HepG2 (cell line): ENCODE measurements around the gene NCOA6. TPM values are rescaled to one million over a fixed set of nuclear protein-coding genes. Genes with fewer than 3 reads are reported as not detected.
A peak's percentile ranks its signal among the peaks of the same experiment; 100 is the strongest.

Experiments
- CEBPB ChIP-seq: IDR thresholded peaks from 2 replicates; pipeline ENCODE4 v1.6.1; 2011; ENCODE audit warnings: low read depth, low read length, improper control_type of control experiment, borderline replicate concordance
- E2F1 ChIP-seq: sonication (generic); formaldehyde crosslinking; IDR thresholded peaks from 2 replicates; pipeline ENCODE4 v1.5.0; 2020; ENCODE audit warnings: missing genetic modification reagents
- EZH2 ChIP-seq: conservative IDR thresholded peaks from 2 replicates; pipeline ENCODE4 v1.6.1; 2012; ENCODE audit warnings: mild to moderate bottlenecking, low read depth, low read length, moderate library complexity
- HNRNPL ChIP-seq: fragments of 200-400 bp; formaldehyde crosslinking; IDR thresholded peaks from 2 replicates; pipeline ENCODE4 v1.6.1; 2017; ENCODE audit warnings: mild to moderate bottlenecking, low read depth, low read length
- KAT7 ChIP-seq: IDR thresholded peaks from 2 replicates; pipeline ENCODE4 v1.6.1; 2018; ENCODE audit warnings: borderline replicate concordance, missing compliant biosample characterization
- MIXL1 ChIP-seq: IDR thresholded peaks from 2 replicates; pipeline ENCODE4 v1.6.1; 2016
- NFIC ChIP-seq: IDR thresholded peaks from 2 replicates; pipeline ENCODE4 v1.6.1; 2012; ENCODE audit warnings: mild to moderate bottlenecking, low read length, inconsistent platforms
- NFKBIZ ChIP-seq: IDR thresholded peaks from 2 replicates; pipeline ENCODE4 v1.6.1; 2018; ENCODE audit warnings: missing genetic modification reagents, missing compliant biosample characterization
- NRL ChIP-seq: sonication (generic); formaldehyde crosslinking; IDR thresholded peaks from 2 replicates; pipeline ENCODE4 v1.5.0; 2020; ENCODE audit warnings: missing genetic modification reagents, mild to moderate bottlenecking, moderate library complexity, borderline replicate concordance
- PHF20 ChIP-seq: sonication (generic); formaldehyde crosslinking; IDR thresholded peaks from 2 replicates; pipeline ENCODE4 v1.5.0; 2020; ENCODE audit warnings: mild to moderate bottlenecking, missing genetic modification reagents
- PLRG1 ChIP-seq: fragments of 450-650 bp; conservative IDR thresholded peaks from 2 replicates; pipeline ENCODE4 v1.6.1; 2016
- POLR2G ChIP-seq: fragments of 200-400 bp; formaldehyde crosslinking; IDR thresholded peaks from 2 replicates; pipeline ENCODE4 v1.6.1; 2018; ENCODE audit warnings: mild to moderate bottlenecking, low read depth, low read length, moderate library complexity
- RORA ChIP-seq: sonication (generic); formaldehyde crosslinking; IDR thresholded peaks from 2 replicates; pipeline ENCODE4 v1.5.0; 2020; ENCODE audit warnings: mild to moderate bottlenecking, missing genetic modification reagents, moderate library complexity
- SIX4 ChIP-seq: sonication (generic); formaldehyde crosslinking; IDR thresholded peaks from 2 replicates; pipeline ENCODE4 v1.4.0; 2020; ENCODE audit warnings: missing genetic modification reagents
- THAP7 ChIP-seq: sonication (generic); formaldehyde crosslinking; IDR thresholded peaks from 2 replicates; pipeline ENCODE4 v1.8.1; 2023; ENCODE audit warnings: mild to moderate bottlenecking, missing genetic modification reagents
- ZBTB49 ChIP-seq: sonication (generic); formaldehyde crosslinking; IDR thresholded peaks from 2 replicates; pipeline ENCODE4 v1.4.0; 2020; ENCODE audit warnings: missing genetic modification reagents, borderline replicate concordance
- ZNF646 ChIP-seq: sonication (generic); formaldehyde crosslinking; IDR thresholded peaks from 2 replicates; pipeline ENCODE4 v1.9.0; 2021; ENCODE audit warnings: mild to moderate bottlenecking, missing genetic modification reagents
- ZNF781 ChIP-seq: sonication (generic); formaldehyde crosslinking; IDR thresholded peaks from 2 replicates; pipeline ENCODE4 v1.5.1; 2020; ENCODE audit warnings: borderline replicate concordance, mild to moderate bottlenecking, missing genetic modification reagents; ENCODE audit errors: not compliant biosample characterization
- ZSCAN31 ChIP-seq: sonication (generic); formaldehyde crosslinking; IDR thresholded peaks from 2 replicates; pipeline ENCODE4 v1.5.0; 2020; ENCODE audit warnings: low read depth, mild to moderate bottlenecking, missing genetic modification reagents
- polyA plus RNA-seq, 8 experiments: library from polyadenylated mRNA; depleted of rRNA in 3 of 8; stranded (reverse) in 7 of 8; unstranded in 1 of 8; fragments of >200 nt; fragmentation: Illumina TruSeq in 4 of 8; extraction: Trizol in 4 of 8; gene quantifications; 2 replicates each; pipeline versions ENCODE4 v1.2.1 to v1.2.3, GENCODE V29; 2011 to 2016; ENCODE audit warnings: low read depth in 4 of 8, missing spikeins in 1 of 8, mixed read lengths in 1 of 8; ENCODE audit not compliant: insufficient read depth in 1 of 8
- total RNA-seq, 5 experiments: library from RNA; depleted of rRNA; stranded (reverse); fragments of >200 nt; fragmentation: Illumina TruSeq; extraction: Trizol; gene quantifications; 2 replicates each; pipeline ENCODE4 v1.2.3, GENCODE V29; 2016; ENCODE audit warnings: low read depth in 1 of 5

Gene NCOA6
- total and polyA plus RNA-seq, 2 of the 13 experiments (the other 11 are each of a cell fraction or from before 2014, with no cell fraction given), result 11.2 to 29.3 TPM

- no peak for TF ChIP-seq PHF20 (CRISPR knock-in tag)
- peak; percentile 33; the same call in 1 of the 2 replicates for TF ChIP-seq CEBPB
- peak; percentile 79 for TF ChIP-seq ZNF781 (CRISPR knock-in tag)
- TF ChIP-seq HNRNPL, result no peak
- no peak for TF ChIP-seq POLR2G
- TF ChIP-seq SIX4, result no peak; the same call in 1 of the 2 replicates
- peak; percentile 71 for TF ChIP-seq THAP7 (CRISPR knock-in tag)
- TF ChIP-seq RORA, result no peak
- 0 out of 2 replicates have a peak, but pooled peaks have one; percentile 10 for TF ChIP-seq KAT7
- TF ChIP-seq ZSCAN31 (CRISPR knock-in tag), result no peak
- 0 out of 2 replicates have a peak, but pooled peaks have one; percentile 50 for TF ChIP-seq NFKBIZ
- no peak for TF ChIP-seq ZBTB49 (CRISPR knock-in tag)
- TF ChIP-seq NFIC, result peak; percentile 73
- TF ChIP-seq ZNF646 (CRISPR knock-in tag), result peak; percentile 69
- no peak for TF ChIP-seq EZH2
- TF ChIP-seq PLRG1, result no peak
- TF ChIP-seq NRL (CRISPR knock-in tag), result peak; percentile 85; the same call in 1 of the 2 replicates
- 0 out of 2 replicates have a peak, but pooled peaks have one; percentile 43 for TF ChIP-seq E2F1 (CRISPR knock-in tag)
- TF ChIP-seq MIXL1, result peak; percentile 87
Observed at GRCh38 chr20:34706912-34707784, 118.3 kb downstream of the NCOA6 start (continued).
